T-helper 9 cell (primary cell): ENCODE measurements around the gene MTFR2.

Source experiments
- DNase-seq: peaks from one replicate; pipeline ENCODE4 v3.0.0-alpha.2; 2020
- total RNA-seq, 2 donors: gene quantifications; one replicate each; lab custom pipeline; 2026; lab: John Stamatoyannopoulos, UW

The MTFR2 gene
- 1.2 to 1.5 reads per million in 2 donors for total RNA-seq

GRCh38 chr6:136249811-136250685, at the start of gene MTFR2:
Gene MTFR2 (minus strand): TSS chr6:136250311. CDS start chr6:136249099, 1,212 bp downstream.
- peak; percentile 88 for DNase-seq

DNA sequence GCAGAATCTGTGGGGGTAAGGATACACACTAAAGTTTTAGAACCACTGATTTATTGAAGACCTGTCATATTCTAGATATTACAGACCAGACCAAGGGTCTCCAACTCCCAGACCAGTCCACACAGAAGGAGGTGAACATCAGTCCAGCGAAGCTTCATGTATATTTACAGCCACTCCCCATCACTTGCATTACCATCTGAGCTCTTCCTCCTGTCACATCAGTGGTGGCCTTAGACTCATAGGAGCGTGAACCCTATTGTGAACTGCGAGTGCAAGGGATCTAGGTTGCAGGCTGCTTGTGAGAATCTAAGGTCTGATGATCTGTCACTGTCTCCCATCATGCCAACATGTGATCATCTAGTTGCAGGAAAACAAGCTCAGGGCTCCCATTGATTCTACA, 44.5 kb upstream of the MTFR2 start:
- no peak for DNase-seq

- DNase-seq: peak; percentile 71
These were observed 40.4 kb upstream of the MTFR2 start for GRCh38 chr6:136290410-136291010.

GRCh38 chr6:136289579-136290409, 39.7 kb upstream of the MTFR2 start, which contains the start of gene BCLAF1:
Gene BCLAF1 (minus strand): TSS chr6:136289846. CDS start chr6:136279866, 9,980 bp downstream.
- peak; percentile 99 for DNase-seq

DNA sequence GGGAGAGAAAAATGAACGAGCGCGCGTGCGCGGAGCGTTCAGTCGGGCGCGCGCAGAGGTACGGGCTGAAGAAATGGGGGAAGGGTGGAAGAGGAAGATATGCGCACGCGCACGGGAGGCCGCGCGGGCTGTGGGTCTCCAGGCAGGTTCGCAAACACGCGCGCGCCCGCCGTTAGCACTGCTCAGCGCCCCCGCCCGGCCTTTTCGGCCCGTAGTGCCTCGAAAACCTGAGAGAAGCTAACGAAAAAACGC, 39.1 kb upstream of the MTFR2 start:
- peak; percentile 87 for DNase-seq

DNA sequence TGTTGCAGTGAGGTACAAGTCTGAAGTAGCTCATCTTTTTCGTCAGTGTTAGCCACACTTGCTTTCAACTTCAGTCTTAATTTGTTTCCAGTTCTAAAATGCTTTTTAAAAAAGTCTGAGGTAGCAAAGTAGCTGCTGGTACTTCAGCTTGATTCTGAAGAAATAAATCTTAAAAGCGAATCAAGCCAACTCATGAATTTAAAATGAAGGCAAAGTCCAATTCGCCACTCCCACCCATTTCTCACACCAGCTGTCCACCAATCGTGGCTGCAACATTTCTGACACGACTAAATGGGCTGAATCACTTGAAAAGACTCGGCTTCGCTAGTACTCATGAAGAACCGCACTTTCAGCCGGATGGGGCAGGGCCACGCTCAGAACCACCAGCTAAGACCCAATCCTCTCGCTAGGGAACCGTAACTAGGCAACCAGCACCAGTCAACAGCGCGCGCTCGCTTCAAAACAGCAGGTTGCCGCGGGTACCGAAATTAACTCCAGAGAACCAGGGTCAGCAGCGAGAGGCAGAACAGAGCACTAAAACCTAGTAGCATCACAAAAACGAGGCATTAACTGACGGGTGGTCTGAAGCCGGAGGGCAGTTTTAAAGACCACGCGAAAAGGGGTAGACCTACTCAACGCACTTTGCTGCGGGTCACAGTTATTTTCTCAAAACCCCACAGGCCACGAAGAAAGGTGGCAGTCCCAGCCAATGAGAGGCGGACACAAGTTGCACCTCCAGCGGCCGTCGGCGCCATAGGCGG, 38.6 kb upstream of the MTFR2 start:
- peak; percentile 88 for DNase-seq

- no peak for DNase-seq
These were observed 34.8 kb upstream of the MTFR2 start for GRCh38 chr6:136284909-136285308.

DNA sequence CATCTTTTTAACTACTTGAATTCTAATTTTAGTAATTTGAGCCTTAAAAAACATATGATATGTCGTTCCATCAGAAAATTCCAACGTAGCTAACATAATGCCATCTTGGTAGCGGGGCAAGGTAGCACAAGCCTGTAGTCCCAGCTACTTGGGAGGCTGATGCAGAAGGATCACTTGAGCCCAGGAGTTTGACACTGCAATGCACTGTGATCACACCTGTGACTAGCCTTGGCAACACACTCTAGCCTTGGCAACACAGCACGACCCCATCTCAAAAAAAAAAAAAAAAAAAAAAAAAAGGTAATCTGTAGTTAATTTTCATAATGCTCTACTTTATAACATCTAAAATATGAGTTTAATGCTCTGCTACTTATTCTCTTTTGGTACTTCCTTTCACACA, 32.8 kb upstream of the MTFR2 start:
- no peak for DNase-seq

- no peak for DNase-seq
These were observed 30.0 kb upstream of the MTFR2 start for GRCh38 chr6:136280032-136280609.

- DNase-seq: no peak
These were observed 24.0 kb upstream of the MTFR2 start for GRCh38 chr6:136274062-136274461.

- no peak for DNase-seq
These were observed 15.0 kb upstream of the MTFR2 start for GRCh38 chr6:136265101-136265500.

- DNase-seq: no peak
These were observed 12.8 kb upstream of the MTFR2 start for GRCh38 chr6:136262940-136263339.

DNA sequence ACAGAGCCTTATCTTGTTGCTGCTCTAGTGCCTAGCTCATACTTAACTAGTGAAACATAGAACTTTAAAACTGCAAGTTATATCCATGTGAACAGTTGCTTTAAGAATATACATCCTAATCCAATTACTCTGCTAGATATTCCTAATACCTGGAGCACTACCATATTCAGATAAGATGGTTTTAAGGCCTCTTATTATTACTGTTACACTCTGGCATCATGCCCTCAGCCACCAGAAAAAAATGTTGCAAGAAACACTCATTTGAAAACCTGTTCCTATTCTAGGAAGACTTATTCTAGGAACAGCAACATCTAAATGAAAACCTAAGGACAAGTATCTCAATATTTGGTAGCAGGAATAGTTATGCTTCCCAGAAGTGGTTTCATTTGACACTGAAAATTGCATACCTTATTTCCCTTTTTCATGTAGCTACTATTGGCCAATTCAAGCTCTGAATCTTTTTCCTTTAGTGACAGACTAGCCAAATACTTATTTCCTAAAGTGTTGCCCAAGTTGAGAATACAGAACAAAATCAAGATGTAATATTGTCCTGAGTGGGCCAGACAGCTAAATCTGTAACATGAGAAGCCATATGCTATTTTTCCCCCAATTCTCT, 4.8 kb upstream of the MTFR2 start:
- DNase-seq: no peak

DNA sequence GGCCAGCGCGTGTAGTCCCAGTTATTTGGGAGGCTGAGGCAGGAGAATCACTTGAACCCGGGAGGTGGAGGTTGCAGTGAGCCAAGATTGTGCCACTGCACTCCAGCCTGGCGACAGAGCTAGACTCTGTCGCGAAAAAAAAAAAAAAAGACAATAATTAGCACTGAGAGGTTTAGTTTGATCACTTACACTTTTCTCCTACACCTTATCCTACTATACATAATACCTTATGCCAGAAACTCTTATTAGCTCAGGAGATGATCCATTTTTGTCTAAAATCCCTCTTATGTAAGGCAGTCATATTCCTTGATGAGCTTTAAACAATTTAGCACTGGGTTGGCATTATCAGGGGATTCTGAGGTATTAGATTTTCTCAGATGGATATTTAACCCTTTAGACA, 3.6 kb upstream of the MTFR2 start:
- no peak for DNase-seq

- DNase-seq: no peak
These were observed 2.3 kb upstream of the MTFR2 start for GRCh38 chr6:136252441-136252840.

- no peak for DNase-seq
These were observed 1.3 kb upstream of the MTFR2 start for GRCh38 chr6:136251394-136251793.

DNA sequence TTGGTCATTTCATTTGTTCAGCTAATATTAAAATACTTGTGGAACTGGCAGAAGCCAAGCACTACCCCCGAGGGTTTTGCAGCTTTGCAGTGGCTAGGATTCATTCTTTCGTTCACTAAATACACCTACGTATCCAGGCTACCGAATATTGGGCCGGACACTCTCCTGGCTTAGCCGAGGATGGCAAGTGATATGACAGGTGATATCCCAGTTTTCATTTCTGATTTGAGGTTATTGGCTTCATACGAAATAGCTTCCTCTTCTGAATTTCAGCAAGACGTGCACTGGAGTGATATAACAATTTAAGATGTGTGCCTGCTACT, 536 bp upstream of the MTFR2 start:
- no peak for DNase-seq

GRCh38 chr6:136249336-136249735, 775 bp downstream of the MTFR2 start:
- DNase-seq: no peak

- no peak for DNase-seq
These were observed 6.0 kb downstream of the MTFR2 start for GRCh38 chr6:136244061-136244616.

GRCh38 chr6:136236466-136237293, 13.4 kb downstream of the MTFR2 start:
- DNase-seq: no peak

DNA sequence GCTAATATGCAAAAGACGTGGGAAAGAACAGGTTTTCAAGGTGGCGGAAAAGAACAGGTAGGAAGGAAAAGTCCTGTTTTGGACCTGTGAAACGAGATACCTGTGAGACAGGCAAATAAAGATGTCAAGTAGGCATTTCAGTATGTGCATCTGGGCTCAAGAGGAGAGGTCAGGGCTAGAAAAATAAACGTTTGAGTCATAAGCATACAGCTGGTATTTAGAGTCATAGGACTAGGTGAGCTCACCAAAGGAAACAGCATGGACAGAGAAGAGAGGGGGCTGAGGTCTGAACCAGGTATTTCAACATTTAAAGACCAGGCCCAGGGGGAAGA, 14.9 kb downstream of the MTFR2 start:
- DNase-seq: no peak
